HG03045 (cell line): ENCODE measurements around the gene ILDR1.

Source experiments
- ATAC-seq: cut with Tn5 transposase; IDR thresholded peaks from one replicate; pipeline ENCODE4 v1.9.1; 2021; ENCODE audit warnings: mild to moderate bottlenecking, moderate library complexity; ENCODE audit not compliant: unreplicated experiment

Gene ILDR1

GRCh38 chr3:122021037-122021436, 1.0 kb downstream of the ILDR1 start:
- no peak for ATAC-seq

DNA sequence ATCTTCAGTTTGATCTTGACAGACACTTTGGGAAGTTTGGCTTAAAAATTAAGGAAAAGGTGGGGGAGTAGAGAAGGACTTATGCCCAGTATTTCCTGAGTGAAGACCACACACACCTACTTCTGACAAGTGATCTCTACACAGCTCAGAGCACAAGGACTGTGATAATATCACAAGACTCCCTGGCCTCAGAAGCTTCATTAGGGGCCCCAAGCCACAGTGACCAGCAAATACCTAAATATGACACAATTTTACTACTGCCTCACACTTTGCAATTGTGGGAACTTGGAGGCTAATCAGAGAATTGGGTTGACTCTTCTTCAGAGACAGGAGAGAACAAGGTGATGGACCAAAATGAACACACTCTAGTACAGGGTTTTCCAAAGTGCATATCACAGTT, 2.6 kb downstream of the ILDR1 start:
- no peak for ATAC-seq

- peak; percentile 72 for ATAC-seq
Measured at GRCh38 chr3:122014741-122015140, 7.3 kb downstream of the ILDR1 start.

DNA sequence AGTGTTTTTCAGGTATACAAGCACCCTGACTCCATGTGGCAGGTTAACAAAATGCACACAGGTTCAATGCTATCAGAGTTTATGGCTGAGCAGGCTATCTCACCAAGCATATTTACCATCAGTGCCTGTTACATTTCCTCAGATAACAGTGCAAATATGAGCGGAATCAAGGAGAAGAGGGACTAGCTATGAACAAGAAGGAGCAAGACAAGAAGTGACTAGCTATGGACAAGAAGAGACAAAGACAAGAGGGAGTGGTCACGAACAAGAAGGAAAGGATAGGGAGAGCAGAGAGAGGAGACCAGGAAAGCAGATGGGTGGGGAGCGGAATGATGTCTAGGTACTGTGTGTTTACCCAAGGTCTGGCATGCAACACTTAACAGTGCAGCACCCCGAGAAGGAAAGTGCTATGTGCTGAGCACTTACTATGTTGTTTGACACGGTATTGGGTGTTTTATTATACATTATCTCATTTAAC, 8.6 kb downstream of the ILDR1 start:
- no peak for ATAC-seq

DNA sequence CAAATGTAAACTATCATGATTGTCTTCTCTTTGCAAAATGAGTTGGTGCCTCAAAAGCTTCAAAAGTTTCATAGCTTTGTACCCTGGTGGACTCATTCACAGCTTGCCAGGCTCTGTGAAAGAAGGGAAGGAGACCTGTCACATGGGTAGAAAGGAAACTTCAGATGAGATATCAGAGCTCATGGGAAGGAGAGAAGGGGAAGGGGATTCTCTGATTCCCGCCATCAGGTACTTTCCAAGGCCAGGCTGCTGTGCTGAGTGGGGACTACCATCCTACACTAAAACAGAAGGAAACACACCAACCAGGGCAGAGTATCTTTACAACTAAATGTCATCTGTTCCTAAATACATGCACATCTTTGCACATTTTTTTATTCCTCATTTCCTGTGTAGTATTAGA, 9.2 kb downstream of the ILDR1 start:
- no peak for ATAC-seq

- ATAC-seq, result no peak
Measured at GRCh38 chr3:122011396-122011795, 10.7 kb downstream of the ILDR1 start.

GRCh38 chr3:122010506-122010905, 11.5 kb downstream of the ILDR1 start:
- ATAC-seq, result no peak

DNA sequence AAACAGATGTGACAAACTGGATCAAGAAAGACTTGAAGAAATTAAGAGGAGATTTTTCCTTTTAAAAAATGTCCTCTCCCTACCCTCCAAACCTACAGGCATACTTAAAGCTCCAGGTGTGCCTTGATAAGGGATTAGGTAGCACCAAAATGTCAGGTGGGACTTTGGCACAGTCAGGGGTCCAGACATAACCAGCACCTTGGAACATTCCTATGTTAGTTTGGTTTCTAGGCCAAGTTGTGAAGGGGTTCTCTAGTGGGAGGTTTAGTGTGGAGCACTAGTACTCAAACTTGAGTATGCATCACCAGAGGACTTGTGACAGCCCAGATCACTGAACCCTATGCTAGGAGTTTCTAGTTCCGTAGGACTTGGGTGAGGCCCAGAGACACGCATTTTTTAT, 13.9 kb downstream of the ILDR1 start:
- no peak for ATAC-seq

DNA sequence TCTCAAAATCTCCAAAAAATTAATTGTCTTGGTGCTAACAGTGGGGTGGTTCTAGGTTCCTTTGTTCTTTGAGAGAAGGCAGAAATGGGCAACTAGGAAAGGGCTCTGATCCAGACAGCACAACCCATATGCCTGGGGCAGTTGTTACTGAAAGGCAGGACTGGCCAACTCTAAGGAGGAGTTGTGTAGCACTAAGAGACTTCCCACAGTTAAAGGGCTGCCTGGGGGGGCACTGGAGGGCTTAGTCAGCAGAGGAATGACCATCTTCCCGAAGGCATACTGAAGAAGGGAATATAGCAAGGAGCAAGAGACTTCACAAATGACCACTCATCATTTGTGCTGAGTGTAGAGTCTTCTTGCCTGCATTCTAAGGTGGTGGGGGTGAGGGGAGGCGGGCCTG, 15.8 kb downstream of the ILDR1 start:
- ATAC-seq, result no peak

DNA sequence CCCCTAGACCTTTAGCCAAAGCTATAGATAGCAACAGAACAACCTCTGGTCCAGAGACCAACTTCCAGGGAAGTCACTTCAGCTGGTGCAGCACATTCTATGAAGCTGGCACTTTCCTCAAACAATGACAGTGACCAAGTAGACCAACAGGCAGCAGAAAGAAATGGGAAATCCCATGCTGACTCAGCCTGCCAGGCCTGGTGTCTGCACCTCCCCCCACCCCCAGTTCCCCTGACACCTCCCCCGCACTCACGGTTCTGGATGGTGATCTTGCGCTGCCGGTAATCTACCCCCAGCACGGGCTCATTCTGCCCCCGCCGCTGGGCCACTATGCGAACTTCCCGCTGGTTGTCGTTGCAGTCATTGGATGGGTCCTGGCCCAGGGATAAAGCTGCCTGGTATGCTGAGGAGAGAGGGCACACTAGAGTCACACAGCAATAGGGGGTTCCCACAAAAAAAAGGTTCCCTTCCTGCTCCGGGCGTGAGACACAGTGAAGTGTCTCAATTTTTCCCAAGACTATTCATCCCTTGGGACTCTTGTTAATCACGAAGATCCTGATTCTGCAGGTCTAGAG, 17.0 kb downstream of the ILDR1 start:
- peak; percentile 47 for ATAC-seq

DNA sequence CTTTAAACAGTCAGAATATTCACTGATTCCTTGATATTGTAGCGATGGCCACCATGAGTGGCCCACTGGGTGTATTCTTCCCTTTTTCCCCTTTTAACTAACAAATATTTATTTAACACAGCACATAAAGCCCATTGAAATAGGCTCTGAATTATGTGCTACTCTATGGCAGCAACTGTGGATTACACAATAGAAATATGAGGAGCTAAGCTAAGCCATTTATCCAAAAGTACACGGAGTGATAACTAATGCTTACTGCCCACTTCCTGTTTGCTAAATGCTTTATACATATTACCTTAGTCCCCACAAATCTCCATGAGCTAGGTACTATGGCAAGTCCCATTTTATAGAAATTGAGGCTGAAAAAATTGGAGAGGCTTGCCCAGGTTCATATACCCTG, 17.9 kb downstream of the ILDR1 start:
- no peak for ATAC-seq

GRCh38 chr3:122003606-122004005, 18.4 kb downstream of the ILDR1 start:
- no peak for ATAC-seq

- no peak for ATAC-seq
Measured at GRCh38 chr3:122003112-122003511, 18.9 kb downstream of the ILDR1 start.

DNA sequence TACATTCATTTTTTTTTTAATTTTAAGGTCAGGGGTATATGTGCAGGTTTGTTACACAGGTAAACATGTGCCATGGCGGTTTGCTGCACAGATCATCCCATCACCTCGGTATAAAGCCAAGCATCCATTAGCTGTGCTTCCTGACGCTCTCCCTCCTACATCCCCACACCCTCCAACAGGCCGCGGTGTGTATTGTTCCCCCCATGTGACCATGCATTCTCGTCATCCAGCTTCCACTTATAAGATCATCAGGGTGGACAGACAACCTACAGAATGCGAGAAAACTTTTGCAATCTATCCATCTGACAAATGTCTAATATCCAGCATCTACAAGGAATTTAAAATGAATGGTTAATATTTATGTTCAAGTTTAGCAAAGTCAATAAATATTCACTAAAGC, 19.4 kb downstream of the ILDR1 start:
- no peak for ATAC-seq

- ATAC-seq, result no peak
Measured at GRCh38 chr3:122001892-122002291, 20.2 kb downstream of the ILDR1 start.

GRCh38 chr3:122000936-122001605, 21.0 kb downstream of the ILDR1 start:
- no peak for ATAC-seq

- no peak for ATAC-seq
Measured at GRCh38 chr3:121999931-122000330, 22.1 kb downstream of the ILDR1 start.

- ATAC-seq, result no peak
Measured at GRCh38 chr3:121998611-121999473, 23.2 kb downstream of the ILDR1 start.

GRCh38 chr3:121998030-121998580, 23.9 kb downstream of the ILDR1 start:
- no peak for ATAC-seq

- ATAC-seq, result no peak
Measured at GRCh38 chr3:121997372-121997771, 24.7 kb downstream of the ILDR1 start.

- ATAC-seq, result no peak
Measured at GRCh38 chr3:121996441-121996840, 25.6 kb downstream of the ILDR1 start.
